ENCODE results near the gene TOMM40. TPM values are rescaled to one million over a fixed set of nuclear protein-coding genes. Genes with fewer than 3 reads are reported as not detected.

Gene TOMM40
- total and polyA plus RNA-seq, 2 of the 13 experiments (the other 11 are each of a cell fraction or from before 2014, with no cell fraction given), result 72.0 to 110 TPM

DNA sequence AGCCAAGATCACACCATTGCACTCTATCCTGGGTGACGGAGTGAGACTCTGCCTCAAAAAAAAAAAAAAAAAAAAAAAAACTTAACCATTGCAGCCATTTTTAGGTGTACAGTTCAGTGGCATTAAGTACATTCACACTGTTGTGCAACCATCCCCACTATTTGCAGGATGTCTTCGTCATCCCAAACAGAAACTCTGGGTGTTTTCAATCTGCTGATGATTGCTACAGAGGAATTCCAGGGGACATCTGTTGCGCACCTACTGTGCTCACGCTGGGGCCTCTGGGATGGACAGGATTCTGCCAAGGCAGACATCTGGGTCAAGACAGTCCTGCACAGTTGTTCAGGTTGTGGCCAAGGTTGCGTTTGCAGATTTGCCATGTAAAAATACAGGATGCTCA is 48.6 kb downstream of the TOMM40 start (continued):
- TF ChIP-seq, protein P1, sequence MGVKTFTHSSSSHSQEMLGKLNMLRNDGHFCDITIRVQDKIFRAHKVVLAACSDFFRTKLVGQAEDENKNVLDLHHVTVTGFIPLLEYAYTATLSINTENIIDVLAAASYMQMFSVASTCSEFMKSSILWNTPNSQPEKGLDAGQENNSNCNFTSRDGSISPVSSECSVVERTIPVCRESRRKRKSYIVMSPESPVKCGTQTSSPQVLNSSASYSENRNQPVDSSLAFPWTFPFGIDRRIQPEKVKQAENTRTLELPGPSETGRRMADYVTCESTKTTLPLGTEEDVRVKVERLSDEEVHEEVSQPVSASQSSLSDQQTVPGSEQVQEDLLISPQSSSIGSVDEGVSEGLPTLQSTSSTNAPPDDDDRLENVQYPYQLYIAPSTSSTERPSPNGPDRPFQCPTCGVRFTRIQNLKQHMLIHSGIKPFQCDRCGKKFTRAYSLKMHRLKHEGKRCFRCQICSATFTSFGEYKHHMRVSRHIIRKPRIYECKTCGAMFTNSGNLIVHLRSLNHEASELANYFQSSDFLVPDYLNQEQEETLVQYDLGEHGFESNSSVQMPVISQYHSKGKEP (CRISPR knock-in tag; IDR thresholded peaks at IDR 0.05), result no peak
- TF ChIP-seq NR2F1 (CRISPR knock-in tag; IDR thresholded peaks at IDR 0.05) (no peak), DNMT3B (CRISPR knock-in tag; conservative IDR thresholded peaks at IDR 0.05) (no peak), ZNF264 (CRISPR knock-in tag; IDR thresholded peaks at IDR 0.05) (no peak), ZNF589 (CRISPR knock-in tag; conservative IDR thresholded peaks at IDR 0.05) (no peak), GATAD1 (CRISPR knock-in tag; IDR thresholded peaks at IDR 0.05) (no peak), FOXA1 (IDR thresholded peaks at IDR 0.05) (no peak), FOXA1 (CRISPR knock-in tag; IDR thresholded peaks at IDR 0.05) (peak; percentile 25; the same call in 1 of the 2 replicates), ZNF296 (CRISPR knock-in tag; conservative IDR thresholded peaks at IDR 0.05) (no peak), ZNF10 (CRISPR knock-in tag; IDR thresholded peaks at IDR 0.05; ENCODE audit: borderline replicate concordance, low read depth) (no peak), ZSCAN29 (CRISPR knock-in tag; conservative IDR thresholded peaks at IDR 0.05) (no peak), SRSF9 (IDR thresholded peaks at IDR 0.05; ENCODE audit: borderline replicate concordance, insufficient read depth, low read depth, low read length, poor library complexity, severe bottlenecking) (no peak), NFATC3 (CRISPR knock-in tag; IDR thresholded peaks at IDR 0.05) (no peak), ZNF678 (CRISPR knock-in tag; IDR thresholded peaks at IDR 0.05) (no peak), IKZF1 (IDR thresholded peaks at IDR 0.05) (no peak), RAD21 (CRISPR knock-in tag; IDR thresholded peaks at IDR 0.05) (no peak), SP4 (CRISPR knock-in tag; IDR thresholded peaks at IDR 0.05) (no peak), LCORL (IDR thresholded peaks at IDR 0.05) (peak; percentile 42; the same call in 1 of the 2 replicates), LCORL (CRISPR knock-in tag; IDR thresholded peaks at IDR 0.05) (peak; percentile 70; the same call in 1 of the 2 replicates), MBNL3 (CRISPR knock-in tag; conservative IDR thresholded peaks at IDR 0.05) (no peak), NR2F2 (IDR thresholded peaks at IDR 0.05; ENCODE audit: borderline replicate concordance, low read depth) (no peak), FOXK1 (CRISPR knock-in tag; IDR thresholded peaks at IDR 0.05; ENCODE audit: borderline replicate concordance, low read depth) (peak; percentile 77; the same call in 1 of the 2 replicates), MATR3 (CRISPR knock-in tag; IDR thresholded peaks at IDR 0.05) (no peak), GATA4 (IDR thresholded peaks at IDR 0.05; ENCODE audit: borderline replicate concordance, low read depth) (no peak)
- TF ChIP-seq, protein P2, sequence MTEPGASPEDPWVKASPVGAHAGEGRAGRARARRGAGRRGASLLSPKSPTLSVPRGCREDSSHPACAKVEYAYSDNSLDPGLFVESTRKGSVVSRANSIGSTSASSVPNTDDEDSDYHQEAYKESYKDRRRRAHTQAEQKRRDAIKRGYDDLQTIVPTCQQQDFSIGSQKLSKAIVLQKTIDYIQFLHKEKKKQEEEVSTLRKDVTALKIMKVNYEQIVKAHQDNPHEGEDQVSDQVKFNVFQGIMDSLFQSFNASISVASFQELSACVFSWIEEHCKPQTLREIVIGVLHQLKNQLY (CRISPR knock-in tag; IDR thresholded peaks at IDR 0.05), result no peak
- TF ChIP-seq, protein P3, sequence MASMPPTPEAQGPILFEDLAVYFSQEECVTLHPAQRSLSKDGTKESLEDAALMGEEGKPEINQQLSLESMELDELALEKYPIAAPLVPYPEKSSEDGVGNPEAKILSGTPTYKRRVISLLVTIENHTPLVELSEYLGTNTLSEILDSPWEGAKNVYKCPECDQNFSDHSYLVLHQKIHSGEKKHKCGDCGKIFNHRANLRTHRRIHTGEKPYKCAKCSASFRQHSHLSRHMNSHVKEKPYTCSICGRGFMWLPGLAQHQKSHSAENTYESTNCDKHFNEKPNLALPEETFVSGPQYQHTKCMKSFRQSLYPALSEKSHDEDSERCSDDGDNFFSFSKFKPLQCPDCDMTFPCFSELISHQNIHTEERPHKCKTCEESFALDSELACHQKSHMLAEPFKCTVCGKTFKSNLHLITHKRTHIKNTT (CRISPR knock-in tag; IDR thresholded peaks at IDR 0.05), result no peak
- TF ChIP-seq, protein P4, sequence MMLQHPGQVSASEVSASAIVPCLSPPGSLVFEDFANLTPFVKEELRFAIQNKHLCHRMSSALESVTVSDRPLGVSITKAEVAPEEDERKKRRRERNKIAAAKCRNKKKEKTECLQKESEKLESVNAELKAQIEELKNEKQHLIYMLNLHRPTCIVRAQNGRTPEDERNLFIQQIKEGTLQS (CRISPR knock-in tag; IDR thresholded peaks at IDR 0.05), result no peak
- TF ChIP-seq, protein P5, sequence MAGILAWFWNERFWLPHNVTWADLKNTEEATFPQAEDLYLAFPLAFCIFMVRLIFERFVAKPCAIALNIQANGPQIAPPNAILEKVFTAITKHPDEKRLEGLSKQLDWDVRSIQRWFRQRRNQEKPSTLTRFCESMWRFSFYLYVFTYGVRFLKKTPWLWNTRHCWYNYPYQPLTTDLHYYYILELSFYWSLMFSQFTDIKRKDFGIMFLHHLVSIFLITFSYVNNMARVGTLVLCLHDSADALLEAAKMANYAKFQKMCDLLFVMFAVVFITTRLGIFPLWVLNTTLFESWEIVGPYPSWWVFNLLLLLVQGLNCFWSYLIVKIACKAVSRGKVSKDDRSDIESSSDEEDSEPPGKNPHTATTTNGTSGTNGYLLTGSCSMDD (CRISPR knock-in tag; IDR thresholded peaks at IDR 0.05), result no peak
- TF ChIP-seq, protein P6, sequence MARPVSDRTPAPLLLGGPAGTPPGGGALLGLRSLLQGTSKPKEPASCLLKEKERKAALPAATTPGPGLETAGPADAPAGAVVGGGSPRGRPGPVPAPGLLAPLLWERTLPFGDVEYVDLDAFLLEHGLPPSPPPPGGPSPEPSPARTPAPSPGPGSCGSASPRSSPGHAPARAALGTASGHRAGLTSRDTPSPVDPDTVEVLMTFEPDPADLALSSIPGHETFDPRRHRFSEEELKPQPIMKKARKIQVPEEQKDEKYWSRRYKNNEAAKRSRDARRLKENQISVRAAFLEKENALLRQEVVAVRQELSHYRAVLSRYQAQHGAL (CRISPR knock-in tag; IDR thresholded peaks at IDR 0.05; ENCODE audit: not compliant biosample characterization), result no peak

Measured in HepG2 (cell line).